H4 (cell line): ENCODE results near the gene DDB1. TPM values are rescaled to one million over a fixed set of nuclear protein-coding genes. Genes with fewer than 3 reads are reported as not detected.

Source experiments
- DNase-seq: peaks from one replicate; pipeline ENCODE4 v3.0.0-alpha.2; 2015; ENCODE audit warnings: low spot score
- total RNA-seq: library from RNA; depleted of rRNA; stranded (reverse); fragments of >200 nt; shearing (Covaris generic); gene quantifications from 2 replicates; pipeline ENCODE4 v1.2.3, GENCODE V29; 2014

DDB1 gene
- total RNA-seq, 1 experiment from 2014 or later = 119 TPM

DNA sequence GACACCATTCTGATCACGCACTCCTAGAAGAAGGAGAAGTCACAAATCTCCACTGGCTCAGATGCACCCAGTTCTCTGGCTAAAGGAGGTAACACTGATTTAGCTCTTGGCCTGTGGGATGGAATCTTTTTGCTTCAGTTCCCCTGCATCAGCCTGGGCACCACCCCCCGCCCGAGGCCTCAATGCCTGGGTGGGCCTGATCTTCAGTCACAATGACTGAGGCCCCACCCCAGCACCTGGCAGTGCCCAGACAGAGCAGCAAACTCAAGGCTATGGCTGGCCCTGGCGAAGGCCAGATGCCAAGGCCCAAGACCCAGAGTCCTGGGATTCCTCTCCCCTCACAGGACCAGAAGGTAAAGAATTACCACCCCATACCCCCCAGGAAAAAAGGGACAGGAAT is 23.8 kb upstream of the DDB1 start:
- no peak for DNase-seq

GRCh38 chr11:61354208-61354607 is 21.3 kb upstream of the DDB1 start:
- DNase-seq = no peak

DNA sequence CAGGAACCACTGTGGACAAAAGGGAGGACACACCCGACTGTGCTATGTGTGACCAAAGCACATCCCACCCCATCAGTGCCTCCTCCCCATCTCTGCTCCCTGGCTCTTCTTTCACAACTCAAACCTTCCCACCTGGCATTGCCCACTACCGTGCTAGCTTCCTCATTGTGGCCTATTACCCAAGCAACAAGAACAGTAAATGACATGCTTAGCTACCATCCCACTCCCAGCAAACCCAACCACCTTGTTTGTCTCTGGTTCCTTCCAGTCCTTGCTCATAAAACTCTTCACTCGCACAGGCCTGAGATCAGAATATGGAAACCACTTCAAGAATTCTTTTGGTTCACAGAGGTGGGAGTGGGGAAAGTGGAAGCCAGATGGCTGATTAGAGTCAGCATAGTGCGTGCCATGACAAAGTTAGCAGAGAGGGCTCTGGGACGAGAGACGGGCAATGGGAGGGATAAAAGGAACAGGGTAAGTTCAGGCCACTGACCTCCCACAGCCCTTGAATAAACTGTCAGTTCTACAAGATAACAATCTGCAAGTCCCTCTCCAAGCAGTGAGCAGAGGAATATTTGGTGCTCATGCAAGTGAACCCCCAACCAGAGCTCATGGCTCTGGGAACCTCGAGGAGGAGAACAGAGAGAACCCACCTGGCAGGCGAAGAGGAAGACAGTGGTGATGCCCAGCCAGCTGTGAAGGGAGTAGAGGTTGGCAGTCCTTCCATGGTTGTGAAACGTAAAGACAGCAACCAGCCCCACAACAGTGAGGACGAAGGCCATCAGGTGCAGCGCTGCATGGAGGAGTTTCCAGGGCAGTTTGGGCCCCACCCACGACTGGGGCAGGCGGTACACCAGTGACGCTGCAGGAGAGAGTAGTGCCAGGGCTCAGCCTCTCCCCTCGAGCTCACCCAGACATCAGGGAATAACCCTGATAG is 20.5 kb upstream of the DDB1 start:
- DNase-seq = no peak

GRCh38 chr11:61352038-61352437 is 19.1 kb upstream of the DDB1 start:
- DNase-seq = no peak

DNA sequence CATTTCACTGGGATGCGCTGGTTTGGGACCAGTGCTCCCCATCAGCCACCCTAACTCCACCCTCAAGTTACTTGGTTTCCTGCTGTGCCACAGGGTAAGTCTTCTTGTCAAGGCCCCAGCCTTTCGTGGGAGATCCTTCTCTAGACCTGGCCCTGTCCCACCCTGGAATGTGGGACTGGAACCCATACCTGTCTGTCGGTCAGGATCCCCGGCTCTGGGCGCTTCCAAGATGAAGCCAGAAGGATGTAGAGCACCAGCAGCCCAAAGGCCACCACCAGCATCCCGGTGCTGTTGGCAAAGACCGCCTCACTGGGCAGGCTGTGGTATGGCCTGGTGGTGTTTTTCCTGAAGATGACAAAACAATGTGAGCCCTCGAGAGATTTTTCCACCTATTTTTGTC is 17.9 kb upstream of the DDB1 start:
- no peak for DNase-seq

DNA sequence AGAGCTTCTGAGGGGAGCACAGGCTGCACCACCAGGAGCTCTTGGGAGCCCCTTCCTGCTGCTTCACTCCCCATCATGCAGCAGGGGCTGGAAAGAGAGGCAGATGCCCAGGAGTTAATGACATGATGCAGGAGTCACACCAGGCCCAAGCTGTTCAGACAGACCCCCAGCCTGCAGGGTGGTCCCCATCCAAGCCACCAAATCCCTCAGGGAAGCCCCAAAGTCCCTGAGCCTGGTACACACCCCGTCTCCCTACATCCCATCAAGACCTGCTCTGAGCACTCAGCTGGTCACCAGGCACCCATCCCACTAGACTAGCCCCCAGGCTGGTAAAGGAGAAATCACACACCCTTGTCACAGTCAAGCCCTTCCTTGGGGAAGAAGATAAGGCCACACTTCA is 17.4 kb upstream of the DDB1 start:
- DNase-seq = no peak

DNA sequence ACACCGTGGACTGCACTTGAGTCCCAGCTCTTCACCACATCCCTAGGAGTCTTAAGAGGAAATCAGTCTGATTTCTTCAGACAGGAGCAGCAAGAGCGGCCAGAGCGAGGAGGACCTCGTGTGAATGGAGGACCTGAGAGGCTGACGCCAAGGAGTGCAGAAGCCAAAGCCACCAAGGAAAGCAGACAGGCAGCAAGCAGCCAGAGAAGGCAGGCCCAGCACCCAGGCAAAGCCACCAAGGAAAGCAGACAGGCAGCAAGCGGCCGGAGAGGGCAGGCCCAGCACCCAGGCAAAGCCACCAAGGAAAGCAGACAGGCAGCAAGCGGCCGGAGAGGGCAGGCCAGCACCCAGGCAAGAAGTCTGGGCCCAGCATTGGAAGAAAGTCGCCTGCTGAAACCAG is 17.0 kb upstream of the DDB1 start:
- DNase-seq = no peak

DNA sequence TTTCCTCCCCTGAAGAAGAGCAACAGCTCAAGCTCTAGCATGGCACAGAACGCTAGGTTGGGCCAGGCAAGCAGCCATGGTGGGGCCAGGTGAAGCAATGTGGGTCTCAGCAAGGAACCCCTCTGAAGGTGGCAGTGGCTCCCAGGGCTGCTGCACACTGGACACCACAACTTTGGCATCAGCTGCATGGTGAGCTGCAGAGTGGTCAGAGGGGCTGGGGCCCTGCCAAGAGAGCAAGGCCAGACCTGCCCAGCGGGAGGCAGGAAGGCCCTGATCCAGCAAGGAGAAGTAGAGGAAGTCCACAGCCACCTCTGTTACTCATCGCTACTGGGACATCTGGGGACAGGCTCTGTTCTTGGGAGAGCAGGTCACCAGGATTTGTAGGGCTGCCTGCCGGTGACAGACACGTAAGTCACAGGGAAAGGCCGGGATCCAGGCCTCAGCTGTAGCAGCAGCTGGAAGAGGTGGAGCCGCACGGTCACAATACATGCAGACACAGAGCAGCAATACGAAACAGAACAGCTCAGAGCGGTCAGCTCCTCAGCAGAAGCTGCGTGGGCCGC is 16.4 kb upstream of the DDB1 start:
- no peak for DNase-seq

- DNase-seq = no peak
Measured at GRCh38 chr11:61347916-61348461, 15.1 kb upstream of the DDB1 start.

- no peak for DNase-seq
Measured at GRCh38 chr11:61345954-61346843, 13.3 kb upstream of the DDB1 start.

DNA sequence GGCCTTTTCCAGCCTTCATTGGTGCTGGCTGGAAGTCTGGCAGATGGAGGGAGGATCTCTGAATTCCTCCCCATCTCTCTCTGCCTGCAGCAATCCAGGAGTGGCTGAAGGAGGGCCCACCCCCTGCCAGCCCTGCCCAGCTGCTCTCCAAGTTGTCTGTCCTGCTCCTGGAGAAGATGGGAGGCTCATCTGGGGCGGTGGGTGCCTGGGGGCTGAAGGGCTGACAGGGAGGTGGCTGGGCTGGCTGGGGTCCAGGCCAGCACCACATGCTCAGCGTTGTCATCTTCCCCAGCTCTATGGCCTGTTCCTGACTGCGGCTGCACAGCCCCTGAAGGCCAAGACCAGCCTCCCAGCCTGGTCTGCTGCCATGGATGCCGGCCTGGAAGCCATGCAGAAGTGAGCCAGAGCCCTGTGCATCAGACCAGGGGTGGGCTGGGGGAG is 12.3 kb upstream of the DDB1 start:
- DNase-seq = no peak

GRCh38 chr11:61343792-61344745 is 11.2 kb upstream of the DDB1 start:
- DNase-seq = no peak

DNA sequence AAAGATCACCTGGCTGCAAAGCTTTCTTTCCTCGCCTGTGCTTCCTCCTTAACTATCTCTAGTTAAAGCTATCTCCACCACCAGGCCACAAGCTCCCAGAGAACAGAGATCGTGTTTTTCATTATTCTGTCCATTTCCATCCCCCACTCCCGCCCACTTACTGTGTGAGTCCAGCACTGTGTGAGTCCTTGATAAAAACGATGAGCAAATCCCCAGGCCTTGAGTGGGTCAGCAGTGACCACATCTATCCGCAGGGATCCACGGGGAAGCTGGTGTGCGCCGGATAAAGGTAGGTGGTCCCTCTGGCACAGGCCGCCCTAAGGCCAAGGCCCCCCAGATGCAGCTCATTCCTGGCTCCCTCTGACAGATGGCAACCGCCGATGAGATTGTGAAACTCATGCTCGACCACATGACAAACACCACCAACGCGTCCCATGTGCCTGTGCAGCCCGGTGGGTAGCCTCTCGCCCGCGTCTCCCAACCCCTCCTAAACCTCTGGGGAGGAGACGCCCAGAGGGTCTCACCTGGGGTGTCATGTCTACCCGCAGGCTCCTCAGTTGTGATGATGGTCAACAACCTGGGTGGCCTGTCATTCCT is 9.4 kb upstream of the DDB1 start:
- DNase-seq = no peak

GRCh38 chr11:61341706-61342105 is 8.8 kb upstream of the DDB1 start:
- no peak for DNase-seq

DNA sequence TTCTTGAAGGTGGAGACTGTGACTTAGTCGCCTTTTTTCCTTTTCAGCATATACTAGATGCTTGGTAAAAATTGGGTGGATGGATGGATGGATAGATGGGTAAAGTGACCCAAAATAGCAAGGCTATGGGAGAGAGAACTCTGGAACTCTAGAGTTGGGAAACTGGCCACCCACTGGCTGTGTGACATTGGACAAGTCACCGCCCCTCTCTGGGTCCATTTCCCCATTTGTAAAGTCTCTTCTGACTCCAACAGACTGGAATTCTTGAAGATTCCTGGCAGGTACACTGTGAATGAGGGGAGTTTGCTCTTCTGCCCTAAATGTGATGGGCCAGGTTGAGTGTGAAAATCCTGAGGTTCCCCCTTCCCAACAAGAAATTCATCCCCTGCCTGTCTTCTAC is 8.1 kb upstream of the DDB1 start:
- no peak for DNase-seq

- DNase-seq = no peak
Measured at GRCh38 chr11:61339490-61339878, 6.6 kb upstream of the DDB1 start.

DNA sequence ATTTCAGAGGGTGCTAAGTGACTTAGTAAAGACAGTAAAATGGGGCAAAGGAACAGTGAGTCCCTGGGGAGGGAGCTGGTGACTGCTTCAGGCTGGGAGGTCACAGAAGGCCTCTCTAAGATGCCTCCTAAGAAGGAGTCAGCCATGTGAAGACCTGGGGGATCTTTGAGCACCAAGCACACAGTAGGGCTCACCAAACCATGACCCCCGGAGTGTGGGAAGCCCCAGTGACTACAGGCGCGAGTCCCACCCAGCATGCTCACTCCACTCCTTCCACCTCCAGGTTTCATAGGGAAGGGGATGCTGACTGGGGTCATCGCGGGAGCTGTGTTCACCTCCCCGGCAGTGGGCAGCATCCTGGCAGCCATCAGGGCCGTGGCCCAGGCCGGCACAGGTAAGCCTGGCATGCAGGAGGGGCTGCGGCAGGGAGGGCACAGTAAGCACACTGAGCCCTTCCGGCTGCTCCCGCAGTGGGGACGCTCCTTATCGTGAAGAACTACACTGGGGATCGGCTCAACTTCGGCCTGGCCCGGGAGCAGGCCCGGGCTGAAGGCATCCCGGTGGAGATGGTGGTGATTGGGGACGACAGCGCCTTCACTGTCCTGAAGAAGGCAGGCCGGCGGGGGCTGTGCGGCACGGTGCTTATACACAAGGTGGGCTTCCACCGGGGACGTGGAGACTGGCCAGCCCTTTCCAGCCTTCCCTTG is 6.0 kb upstream of the DDB1 start:
- no peak for DNase-seq

DNA sequence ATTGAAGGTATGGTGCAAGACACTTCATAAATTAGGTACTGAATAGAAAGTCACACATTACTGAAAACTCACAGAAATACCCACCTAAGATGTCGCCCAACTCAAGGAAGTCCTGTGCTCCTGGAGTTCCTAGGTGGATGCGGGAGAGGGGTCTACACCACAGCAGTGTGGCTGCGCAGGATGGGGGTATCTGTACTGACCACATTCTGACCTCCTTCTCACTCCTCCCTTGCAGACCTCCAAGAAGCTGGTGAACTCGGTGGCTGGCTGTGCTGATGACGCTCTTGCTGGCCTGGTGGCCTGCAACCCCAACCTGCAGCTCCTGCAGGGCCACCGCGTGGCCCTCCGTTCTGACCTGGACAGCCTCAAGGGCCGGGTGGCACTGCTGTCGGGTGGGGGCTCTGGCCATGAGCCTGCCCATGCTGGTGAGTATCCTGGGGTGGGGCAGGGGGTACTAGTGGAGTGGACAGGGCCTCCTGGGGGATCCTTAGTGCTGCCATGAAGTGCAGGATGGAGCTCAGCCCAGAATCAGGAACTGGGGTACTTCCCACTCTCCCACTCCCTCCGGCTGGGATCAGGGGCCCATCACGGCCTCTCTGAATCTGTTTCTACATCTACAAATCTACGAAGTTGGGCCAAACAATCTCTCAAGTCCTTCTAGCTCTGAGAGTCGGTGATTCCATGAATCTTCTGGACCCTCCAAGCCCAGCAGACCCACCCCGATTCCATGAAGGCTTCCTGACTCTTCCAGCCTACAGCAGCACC is 5.0 kb upstream of the DDB1 start:
- no peak for DNase-seq
